GM21576 (cell line): Measurements from ENCODE around the gene TKTL1.
"Not testable (repeated sequence)": the region's sequence is repeated elsewhere in the genome, so short reads cannot be mapped to it uniquely, and the experiment has no call there.

ENCODE experiments used
- ATAC-seq: cut with Tn5 transposase; IDR thresholded peaks from one replicate; pipeline ENCODE4 v1.9.1; 2021; ENCODE audit warnings: mild to moderate bottlenecking, moderate library complexity; ENCODE audit not compliant: unreplicated experiment

Gene TKTL1

DNA sequence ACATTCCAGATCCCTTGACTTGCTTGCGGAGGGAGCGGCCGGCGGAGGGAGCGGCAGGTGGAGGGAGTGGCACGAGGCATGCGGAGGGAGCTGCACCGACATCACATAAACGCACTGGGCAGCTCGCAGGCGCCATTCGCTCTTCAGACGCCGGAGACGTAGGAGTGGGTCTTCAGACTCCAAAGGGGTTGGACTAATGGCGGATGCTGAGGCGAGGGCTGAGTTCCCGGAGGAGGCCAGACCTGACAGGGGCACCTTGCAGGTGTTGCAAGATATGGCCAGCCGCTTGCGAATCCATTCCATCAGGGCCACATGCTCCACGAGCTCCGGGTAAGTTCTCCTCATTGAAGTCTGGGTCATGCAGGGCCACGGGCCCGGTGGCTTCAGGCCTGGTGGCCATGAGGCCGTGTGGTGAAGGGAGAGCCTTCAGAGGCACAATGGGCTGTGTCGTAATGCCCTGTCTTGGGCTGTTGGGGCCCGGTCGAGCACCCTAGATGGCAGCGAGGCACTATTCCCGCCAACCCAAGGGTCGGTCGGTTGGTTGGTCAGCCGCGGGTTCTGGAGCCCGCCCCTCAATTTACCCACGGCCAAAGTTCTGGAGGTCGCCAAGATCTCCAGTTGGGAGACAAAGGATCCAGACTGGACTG, at the start of gene TKTL1:
TKTL1 (plus strand) TSS at position 132 of the 647 bp plus-strand sequence; CDS start at position 197, 65 bp downstream.
- no peak for ATAC-seq

DNA sequence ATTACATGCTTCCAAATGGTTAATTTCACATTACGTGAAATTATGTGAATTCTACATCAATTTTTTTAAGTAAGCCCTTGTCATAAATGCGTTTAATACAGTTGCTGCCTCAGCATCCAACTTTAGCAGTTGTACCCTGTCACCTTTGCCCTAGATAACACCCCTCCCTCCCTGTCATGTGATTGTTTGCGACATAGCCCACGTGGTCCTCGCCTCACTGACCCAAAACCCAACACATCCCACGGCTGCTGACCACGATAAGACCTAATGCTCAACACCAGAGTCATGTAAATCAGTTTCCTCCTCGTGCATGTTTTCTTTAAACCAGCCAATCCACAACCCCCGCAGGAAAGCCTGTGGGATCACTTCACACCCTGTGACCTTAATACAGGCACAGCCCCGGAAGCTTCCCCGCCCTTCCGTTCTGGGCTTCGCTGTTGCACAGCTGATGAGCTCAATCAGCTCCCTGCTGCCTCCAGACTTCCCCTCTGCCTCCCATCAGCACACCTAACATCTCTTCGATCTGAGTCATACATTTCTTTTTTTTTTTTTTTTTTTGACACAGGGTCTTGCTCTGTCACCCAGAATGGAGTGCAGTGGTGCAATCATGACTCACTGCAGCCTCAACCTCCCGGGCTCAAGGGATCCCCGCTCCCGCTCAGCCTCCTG, 48.1 kb upstream of the TKTL1 start:
- ATAC-seq = peak; percentile 94

DNA sequence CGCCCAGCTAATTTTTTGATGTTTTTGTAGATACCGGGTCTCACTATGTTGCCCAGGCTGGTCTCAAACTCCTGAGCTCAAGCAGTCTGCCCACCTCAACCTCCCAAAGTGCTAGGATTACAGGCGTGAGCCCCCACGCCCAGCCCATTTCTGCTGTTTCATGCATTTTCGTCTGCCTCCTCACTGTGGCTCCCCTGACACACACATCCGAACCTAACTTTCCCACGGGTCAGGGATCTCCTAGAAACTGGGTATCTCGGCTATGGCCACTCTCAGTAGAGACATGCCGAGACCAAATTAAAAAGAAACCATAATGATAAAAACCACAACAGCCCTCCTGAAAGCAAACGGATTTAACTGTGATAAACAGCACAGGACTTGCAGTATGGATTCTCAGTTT, 47.5 kb upstream of the TKTL1 start:
- ATAC-seq = not testable (repeated sequence)

- ATAC-seq = not testable (repeated sequence)
Observed at GRCh38 chrX:154257282-154257681, 38.3 kb upstream of the TKTL1 start, which contains the start of gene OPN1MW3. TSS of gene OPN1MW3 (plus strand) at chrX:154257582. CDS start at chrX:154257620, 38 bp downstream.

DNA sequence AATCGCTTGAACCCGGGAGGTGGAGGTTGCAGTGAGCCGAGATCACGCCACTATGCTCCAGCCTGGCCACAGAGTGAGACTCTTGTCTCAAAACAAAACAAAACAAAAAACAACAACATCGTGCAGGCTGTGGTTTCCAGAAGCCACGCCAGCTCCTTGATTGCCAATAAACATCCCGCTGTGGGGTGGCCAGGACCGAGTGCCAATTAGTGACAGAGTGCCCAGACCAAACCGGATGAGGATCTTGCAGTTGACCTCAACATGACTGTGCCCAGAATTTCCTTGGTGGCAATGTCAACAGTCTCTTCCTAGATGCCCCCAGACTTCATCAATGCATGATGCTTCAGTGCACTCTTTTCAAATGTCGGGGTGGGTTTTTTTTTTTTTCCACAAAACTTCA, 36.9 kb upstream of the TKTL1 start:
- not testable (repeated sequence) for ATAC-seq

- not testable (repeated sequence) for ATAC-seq
Observed at GRCh38 chrX:154263072-154263471, 32.5 kb upstream of the TKTL1 start.

DNA sequence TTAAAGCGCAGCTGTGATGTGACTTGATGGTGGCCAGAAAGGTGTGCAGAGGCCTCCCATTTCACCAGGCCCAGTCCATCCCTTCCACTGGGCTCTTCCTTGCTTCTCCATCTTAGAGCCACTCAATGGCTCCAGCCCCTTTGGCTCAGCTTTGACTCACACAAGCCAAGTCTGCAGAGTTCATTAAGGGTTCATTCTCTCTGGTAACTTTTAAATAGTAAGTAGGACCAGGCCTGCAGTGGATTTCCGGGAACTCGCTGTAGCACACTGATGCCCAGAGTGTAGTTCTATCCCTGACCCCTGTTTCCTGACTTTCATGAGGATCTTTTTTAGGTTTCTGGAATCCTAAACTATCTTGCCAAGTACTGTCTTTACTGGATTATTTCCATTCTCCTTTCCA, 26.4 kb upstream of the TKTL1 start:
- not testable (repeated sequence) for ATAC-seq

GRCh38 chrX:154284489-154285338, 10.9 kb upstream of the TKTL1 start:
- peak; percentile 87 for ATAC-seq

- ATAC-seq = not testable (repeated sequence)
Observed at GRCh38 chrX:154286406-154286805, 9.2 kb upstream of the TKTL1 start.

- no peak for ATAC-seq
Observed at GRCh38 chrX:154294791-154295574, 612 bp upstream of the TKTL1 start, which contains the start of gene TEX28. TSS of gene TEX28 (minus strand) at chrX:154295124. CDS start at chrX:154292117, 3,007 bp downstream.

DNA sequence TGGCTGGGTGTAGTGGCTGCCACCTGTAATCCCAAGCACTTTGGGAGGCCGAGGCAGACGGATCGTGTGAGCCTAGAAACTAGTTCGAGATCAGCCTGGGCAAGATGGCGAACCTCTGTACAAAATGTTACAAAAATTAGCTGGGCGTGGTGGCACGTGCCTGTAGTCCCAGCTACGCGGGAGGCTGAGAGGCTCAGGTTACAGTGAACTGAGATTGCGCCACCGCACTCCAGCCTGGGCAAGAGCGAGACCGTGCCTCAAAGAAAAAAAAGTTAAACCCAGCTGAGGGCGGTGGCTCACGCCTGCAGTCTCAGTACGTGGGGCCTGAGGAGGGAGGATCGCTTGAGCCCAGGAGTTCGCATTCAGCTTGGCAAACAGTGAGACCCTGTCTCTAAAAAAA, 1.1 kb downstream of the TKTL1 start:
- ATAC-seq = no peak

DNA sequence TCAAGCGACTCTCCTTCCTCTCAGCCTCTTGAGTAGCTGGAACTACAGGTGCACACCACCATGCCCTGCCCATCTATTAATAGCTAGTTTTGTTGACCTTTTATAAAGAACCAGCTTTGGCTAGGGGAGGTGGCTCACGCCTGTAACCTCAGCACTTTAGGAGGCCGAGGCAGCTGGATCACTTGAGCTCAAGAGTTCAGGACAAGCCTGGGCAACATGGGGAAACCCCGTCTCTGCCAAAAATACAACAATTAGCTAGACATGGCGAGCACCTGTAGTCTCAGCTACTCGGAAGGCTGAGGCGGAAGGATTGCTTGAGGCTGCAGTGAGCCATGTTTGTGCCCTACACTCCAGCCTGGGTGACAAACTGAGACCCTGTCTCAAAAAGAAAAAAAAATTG, 2.7 kb downstream of the TKTL1 start:
- ATAC-seq = peak; percentile 62

DNA sequence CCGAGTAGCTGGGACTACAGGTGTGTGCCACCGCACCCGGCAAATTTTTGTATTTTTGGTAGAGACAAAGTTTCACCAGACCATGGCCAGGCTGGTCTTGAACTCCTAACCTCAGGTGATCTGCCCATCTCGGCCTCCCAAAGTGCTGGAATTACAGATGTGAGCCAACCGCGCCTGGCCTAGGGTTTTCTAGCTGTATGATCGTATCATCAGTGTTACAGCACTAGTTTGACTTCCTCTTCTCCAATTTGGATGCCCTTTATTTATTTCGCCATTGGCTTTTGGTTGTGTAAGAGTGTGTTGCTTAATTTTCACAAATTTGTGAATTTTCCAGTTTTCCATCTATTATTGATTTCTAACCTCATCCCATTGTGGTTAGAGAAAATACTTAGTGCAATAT, 5.2 kb downstream of the TKTL1 start:
- no peak for ATAC-seq

GRCh38 chrX:154302998-154303397, 7.4 kb downstream of the TKTL1 start:
- ATAC-seq = not testable (repeated sequence)

DNA sequence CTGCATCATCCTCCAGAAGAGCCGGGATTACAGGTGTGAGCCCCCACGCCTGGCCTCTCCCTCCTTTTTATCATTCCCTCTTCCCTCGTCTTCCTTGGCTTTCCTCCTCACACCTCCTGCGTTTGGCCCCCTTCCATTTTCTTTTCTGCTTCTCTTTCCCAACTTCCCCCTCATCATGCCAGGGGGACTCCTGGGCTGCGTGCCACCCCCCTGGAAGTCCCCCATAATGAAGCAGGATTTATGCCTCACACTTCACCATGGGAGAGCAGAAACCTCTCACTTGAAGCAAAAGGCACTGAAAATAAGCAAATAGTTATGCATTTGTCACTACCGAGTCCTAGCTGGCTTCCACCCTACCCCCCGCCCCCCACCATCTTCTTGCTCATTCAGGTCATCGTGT, 7.9 kb downstream of the TKTL1 start:
- no peak for ATAC-seq

- no peak for ATAC-seq
Observed at GRCh38 chrX:154304846-154305245, 9.3 kb downstream of the TKTL1 start.

DNA sequence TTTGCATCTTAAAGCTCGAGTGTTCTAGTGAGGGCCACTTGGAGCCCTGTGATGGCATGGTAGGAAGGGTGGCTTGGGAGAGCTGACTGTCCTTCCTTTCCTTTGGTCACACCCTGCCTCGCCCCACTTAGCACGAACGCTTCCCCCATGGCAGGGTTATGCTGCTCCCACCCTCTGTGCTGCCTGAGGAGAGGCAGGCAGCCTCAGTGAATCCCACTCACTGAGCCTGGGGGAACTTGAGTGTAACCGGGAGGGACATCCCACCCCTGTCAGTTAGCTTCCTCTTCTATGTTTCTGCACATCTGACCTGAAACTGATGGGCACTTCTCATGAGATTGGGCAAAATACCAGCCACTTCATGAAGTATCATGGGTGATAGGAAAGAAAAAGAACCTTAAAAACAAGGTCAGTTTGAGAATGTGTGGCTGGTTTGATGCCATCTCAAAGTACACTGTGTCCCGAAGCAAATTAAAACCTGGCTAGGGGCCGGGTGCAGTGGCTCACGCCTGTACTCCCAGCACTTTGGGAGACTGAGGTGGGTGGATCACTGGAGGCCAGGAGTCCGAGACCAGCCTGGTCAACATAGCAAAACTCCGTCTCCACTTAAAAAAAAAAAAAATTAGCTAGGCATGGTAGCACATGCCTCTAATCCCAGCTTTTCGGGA, 10.1 kb downstream of the TKTL1 start:
- no peak for ATAC-seq

- no peak for ATAC-seq
Observed at GRCh38 chrX:154307202-154307601, 11.6 kb downstream of the TKTL1 start.

DNA sequence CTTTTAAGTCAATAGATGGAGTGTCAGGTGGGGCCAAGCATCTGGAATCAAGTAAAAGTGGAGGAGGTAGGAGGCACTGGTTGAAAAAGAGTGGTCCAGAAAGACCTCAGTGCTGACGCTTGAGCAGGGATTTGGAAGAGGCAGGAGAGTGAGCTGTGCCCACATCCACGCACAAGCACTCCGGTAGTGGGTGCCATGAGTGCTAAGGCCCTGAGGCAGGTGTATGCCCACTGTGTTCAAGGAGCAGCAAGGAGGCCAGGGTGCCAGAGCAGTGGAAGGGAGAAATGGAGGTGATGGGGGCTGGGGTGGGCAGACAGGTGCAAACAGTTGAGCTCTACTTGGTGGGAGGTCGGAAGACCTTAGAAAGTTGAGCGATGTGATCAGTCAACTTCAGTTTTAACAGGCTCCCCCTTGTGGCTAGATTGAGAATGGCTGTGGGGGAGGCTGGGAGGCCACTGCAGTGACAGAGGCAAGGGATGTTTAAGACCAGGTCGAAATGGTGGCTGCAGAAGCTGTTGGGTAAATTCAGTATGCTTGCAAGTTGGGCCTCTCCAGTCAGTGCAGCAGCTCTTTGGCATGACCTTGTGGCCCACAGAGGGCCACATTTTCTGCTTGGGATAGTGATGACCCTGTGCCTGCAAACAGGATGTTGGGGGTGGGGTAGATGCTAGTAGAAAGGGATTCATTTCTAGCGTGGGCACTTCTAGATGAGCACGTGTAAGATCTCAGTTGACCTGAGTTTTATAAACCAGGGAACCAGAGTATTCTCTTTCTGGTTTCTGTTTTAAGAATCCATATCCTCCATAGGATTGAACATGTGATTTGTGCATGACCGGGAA, 12.7 kb downstream of the TKTL1 start:
- peak; percentile 66 for ATAC-seq
